ENCODE data around the gene KRTAP5-7.
"Not testable (repeated sequence)": the region's sequence is repeated elsewhere in the genome, so short reads cannot be mapped to it uniquely, and the experiment has no call there.

The KRTAP5-7 gene

DNA sequence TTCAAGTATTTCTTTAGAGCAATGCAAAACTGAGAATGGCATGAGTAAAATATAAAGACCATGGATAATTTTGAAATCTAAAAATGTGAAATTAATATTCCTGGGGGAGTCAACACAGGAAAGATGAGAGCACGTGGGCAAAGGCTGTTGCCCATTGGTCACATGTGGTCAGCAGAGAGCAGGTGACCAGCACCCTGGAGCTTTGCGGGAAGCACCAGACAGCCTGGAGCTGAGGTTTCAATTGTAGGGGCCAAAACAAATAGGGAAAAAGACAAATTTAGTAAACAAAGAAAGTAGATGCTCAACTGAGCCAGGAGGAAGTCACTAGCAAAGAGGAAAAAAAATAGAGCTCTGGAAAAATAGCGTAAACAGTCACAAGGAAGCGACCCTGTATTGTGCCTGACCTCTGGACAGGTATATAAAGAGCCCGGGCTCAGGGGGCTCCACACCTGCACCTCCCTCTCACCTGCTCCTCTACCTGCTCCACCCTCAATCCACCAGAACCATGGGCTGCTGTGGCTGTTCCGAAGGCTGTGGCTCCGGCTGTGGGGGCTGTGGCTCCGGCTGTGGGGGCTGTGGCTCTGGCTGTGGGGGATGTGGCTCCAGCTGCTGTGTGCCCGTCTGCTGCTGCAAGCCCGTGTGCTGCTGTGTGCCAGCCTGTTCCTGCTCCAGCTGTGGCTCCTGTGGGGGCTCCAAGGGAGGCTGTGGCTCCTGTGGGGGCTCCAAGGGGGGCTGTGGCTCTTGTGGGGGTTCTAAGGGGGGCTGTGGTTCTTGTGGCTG is at the start of gene KRTAP5-7:
Gene KRTAP5-7, plus strand, starts transcription at position 472 of the 780 bp plus-strand sequence. Its CDS starts 34 bp downstream, at position 506.
- DNase-seq (ENCODE audit: low read depth in 2 of 2, low spot score in 1 of 2), result not testable (repeated sequence)

GRCh38 chr11:71477641-71478527 is 49.2 kb upstream of the KRTAP5-7 start:
- no peak for DNase-seq (ENCODE audit: low read depth in 2 of 2, low spot score in 1 of 2)

- DNase-seq (ENCODE audit: low read depth in 2 of 2, low spot score in 1 of 2), result no peak
Measured at GRCh38 chr11:71478528-71478840, 48.6 kb upstream of the KRTAP5-7 start.

- no peak for DNase-seq (ENCODE audit: low read depth in 2 of 2, low spot score in 1 of 2)
Measured at GRCh38 chr11:71481101-71481960, 45.7 kb upstream of the KRTAP5-7 start.

DNA sequence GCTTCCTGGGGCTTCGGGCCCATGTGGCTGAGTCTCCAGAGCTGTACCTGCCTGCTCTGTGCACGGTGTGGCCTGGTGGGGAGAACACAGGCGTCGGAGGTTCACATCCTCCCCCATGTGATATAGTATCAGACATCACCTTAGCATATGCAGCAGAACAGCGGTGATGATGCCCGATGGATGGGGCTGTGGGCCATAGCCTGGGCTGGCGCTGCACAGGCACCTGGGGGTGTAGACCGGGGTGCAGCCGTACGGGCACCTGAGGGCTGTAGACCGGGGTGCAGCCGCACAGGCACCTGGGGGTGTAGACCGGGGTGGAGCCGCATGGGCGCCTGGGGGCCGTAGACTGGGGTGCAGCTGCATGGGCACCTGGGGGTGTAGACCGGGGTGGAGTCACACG is 44.9 kb upstream of the KRTAP5-7 start:
- no peak for DNase-seq (ENCODE audit: low read depth in 2 of 2, low spot score in 1 of 2)

GRCh38 chr11:71482746-71483364 is 44.2 kb upstream of the KRTAP5-7 start:
- no peak for DNase-seq (ENCODE audit: low read depth in 2 of 2, low spot score in 1 of 2)

DNA sequence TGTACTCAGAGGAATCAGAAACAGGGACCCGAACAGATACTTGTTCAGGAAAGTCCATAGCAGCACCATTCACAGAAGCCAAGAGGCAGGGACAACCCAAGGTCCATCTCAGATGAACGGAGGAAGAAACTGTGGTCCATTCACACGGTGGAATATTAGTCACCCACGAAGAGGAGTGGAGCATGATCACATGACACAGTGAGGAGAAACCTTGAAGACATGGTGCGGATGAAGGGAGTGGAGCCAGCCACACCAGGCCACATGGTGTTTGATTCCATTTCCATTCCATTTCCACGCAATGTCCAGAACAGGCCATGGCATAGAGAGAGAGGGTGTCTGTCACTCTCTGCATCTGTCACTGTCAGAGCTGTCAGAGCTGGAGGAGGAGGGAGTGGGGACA is 43.4 kb upstream of the KRTAP5-7 start:
- no peak for DNase-seq (ENCODE audit: low read depth in 2 of 2, low spot score in 1 of 2)

DNA sequence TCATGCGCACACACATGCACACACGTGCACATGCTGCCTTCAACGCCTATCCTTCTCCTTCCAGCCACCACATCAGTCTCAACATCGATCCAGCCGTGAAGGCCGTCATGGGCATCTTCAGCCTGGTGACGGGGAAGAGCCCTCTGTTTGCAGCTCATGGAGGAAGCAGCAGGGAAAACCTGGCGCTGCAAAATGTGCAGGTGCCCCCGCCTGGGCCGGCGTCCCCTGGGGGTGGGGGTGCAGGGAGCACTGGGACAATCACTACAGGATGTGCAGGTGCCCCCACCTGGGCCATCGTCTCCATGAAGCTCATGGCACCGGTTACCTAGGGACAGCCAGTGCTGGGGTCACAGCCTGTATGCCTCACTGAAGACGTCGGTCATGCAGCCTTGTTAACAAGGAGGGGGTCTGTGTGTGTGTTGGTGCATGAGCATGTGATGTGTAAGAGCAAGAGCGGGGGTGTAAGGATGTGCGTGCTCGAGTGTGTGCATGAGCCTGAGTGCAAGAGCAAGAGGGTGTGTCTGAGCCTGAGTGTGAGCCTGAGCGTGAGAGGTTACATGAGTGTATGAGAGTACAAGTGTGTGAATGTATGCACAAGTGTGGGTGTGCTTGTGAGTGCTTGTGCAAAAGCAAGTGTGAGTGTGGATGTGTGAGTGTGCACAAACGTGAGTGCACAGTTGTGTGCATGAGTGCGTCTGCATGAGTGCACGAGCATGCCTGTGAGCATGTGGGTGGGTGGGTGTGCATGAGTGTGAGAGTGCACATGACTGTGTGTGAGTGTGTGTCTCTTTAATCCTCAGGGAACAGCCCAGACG is 42.6 kb upstream of the KRTAP5-7 start:
- DNase-seq (ENCODE audit: low read depth in 2 of 2, low spot score in 1 of 2), result no peak

DNA sequence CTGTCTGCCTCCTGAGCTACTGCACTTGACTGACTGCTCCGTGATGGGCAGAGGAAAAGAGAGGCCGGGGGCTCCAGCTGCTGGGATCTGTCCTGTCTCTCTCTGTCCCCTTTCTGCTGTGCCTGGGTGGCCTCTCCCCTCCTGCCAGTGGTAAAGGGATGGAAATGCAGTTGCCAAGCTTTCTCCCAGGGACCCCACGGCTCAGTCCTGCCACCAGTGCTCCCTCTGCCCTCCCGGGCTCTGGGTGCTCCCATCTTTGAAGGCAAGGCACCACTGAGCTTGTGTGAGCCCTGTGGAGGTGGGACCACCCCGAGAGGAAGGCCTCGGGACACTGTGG is 42.0 kb upstream of the KRTAP5-7 start:
- no peak for DNase-seq (ENCODE audit: low read depth in 2 of 2, low spot score in 1 of 2)

DNA sequence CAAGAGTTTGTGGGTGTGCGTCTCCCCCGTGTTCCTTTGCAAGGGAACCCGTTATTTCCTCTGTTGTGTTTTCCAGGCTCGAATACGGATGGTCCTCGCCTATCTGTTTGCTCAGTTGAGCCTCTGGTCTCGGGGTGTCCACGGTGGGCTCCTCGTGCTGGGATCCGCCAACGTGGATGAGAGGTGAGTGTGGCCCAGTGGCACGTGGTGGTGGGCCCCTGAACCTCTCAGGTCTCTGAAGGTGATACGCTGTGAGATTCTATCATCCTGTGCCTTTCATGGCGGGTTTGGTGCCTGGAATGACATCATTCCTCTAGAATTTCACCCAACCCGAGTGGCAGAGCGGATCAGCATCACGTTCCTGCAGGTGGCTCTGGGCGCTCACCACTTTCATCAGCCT is 41.6 kb upstream of the KRTAP5-7 start:
- no peak for DNase-seq (ENCODE audit: low read depth in 2 of 2, low spot score in 1 of 2)

DNA sequence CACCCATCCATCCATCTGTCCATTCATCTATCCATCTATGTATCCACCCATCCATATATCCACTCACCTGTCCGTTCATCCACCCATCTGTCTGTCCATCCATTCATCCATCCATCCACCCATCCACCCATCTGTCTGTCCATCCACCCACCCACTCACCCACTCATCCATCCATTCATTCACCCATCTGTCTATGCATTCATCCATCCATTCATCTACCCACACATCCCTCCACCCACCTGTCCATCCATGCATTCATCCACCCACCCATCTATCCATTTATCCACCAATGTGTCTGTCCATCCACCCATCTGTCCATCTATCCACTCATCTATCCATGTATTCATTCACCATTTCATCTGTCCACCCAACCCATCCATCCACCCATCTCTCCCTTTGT is 40.7 kb upstream of the KRTAP5-7 start:
- DNase-seq (ENCODE audit: low read depth in 2 of 2, low spot score in 1 of 2), result no peak

DNA sequence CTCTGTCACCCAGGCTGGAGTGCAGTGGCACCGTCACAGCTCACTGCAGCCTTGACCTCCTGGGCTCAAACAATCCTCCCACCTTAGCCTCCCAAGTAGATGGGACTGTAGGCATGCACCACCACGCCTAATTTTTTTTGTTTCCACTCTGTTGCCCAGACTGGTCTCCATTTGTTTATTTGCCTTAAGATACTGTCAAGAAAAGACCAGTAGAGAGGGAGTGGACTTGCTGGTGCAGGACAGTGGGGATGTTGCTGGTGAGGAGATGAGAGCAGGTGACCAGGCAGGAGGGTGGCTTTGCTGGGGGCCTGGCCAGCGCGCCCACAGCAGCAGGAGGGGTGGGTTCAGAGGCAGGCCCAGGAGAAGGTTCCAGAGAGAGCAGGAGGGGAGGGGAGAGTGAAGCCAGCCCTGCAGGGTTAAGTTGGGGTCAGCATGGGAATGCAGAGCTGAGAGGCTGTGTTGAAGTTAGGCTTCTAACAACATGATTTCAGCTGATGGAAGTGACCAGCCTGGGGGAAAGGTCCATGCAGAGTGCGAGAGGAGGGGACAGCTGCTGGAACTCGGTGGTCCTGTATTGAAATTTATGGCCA is 38.3 kb upstream of the KRTAP5-7 start:
- no peak for DNase-seq (ENCODE audit: low read depth in 2 of 2, low spot score in 1 of 2)

DNA sequence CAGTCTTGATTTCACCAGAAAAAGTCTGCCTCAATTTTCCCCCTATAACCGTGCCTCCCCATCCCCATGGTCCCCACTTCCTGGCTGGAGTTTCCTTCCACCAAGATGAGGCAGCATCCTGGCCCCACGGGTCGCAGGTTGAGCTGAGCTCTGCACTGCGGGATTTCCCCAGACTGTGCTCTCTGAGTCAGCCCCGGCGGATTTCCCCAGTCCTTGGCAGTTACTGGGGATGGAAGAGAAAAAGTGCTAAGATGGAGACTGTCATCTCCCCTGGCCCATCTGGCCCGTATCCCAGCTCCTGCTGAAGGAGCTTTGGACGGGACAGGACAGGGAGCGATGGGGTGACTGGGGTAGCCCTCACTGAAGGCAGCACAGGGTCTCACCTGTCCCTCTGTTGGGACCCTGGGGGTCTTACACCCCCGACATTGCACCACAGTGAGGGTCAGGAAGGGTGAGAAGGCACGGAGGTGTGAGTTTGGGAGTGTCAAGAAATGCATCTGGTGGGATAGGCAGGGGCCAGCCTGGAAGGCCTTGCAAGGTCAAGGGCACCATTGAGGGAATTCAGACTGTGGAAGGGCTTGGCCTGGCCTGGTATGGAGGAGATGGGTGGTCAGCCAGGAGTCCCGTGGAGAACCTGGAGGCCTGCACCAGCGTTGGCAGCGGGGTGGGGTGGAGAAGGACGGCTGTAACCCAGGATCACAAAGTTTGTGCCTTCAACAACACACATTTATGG is 37.6 kb upstream of the KRTAP5-7 start:
- no peak for DNase-seq (ENCODE audit: low read depth in 2 of 2, low spot score in 1 of 2)

DNA sequence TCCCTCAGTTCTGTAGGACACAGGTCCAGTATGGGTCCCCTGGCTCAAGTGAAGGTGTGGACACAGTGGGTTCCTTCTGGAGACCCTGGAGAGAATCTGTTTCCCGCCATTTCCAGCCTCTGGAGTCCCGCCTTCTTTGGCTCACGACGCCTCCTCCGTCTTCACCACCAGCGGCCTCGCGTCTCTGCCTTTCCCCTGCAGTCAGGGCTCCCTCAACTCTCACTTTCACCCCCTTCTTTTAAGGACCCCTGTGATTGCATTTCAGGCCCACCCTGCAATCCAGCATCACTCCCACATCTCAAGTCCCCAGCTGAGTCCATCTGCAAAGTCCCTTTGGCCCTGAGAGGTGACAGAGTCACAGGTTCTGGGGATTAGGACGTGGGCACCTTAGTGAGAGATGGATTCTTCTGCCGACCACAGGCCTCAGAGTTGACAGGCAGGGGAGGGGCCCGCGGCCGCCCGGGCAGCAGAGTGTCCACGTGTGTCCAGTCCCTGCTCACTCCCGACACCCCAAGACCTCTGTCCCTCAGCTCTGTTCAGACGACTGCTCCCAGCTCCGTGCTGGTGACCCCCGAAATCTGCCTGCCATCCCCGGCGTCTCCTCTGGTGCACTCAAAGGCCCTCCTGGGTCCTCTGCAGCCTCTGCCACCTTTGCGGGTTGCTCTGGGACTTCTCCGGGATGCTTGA is 36.9 kb upstream of the KRTAP5-7 start:
- no peak for DNase-seq (ENCODE audit: low read depth in 2 of 2, low spot score in 1 of 2)

DNA sequence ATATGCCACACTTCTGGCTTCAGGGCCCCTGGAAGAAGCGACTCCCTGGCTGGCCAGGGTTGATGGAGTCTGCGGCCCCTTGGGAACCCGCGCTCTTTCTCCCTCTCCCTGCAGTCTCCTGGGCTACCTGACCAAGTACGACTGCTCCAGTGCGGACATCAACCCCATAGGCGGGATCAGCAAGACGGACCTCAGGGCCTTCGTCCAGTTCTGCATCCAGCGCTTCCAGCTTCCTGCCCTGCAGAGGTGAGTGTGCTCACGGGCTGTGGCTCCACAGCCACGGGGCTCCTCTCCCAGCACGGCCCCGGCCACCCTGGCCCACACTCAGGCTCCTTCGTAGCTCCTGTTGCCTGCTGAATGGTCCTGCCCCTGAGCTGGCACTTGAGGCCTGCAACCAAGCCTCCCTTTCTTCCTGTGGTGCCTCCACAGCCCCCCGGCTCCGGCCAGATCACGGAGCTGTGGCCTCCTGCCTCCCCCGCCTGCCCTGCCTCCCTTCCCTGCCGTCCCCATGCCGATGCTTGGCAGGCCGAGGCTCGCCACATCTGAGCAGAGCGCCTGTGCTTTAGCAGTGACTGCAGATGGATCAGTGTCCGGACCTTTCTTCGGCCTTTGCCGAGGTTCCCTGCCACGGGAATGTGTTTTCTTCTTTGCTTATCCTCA is 36.2 kb upstream of the KRTAP5-7 start:
- no peak for DNase-seq (ENCODE audit: low read depth in 2 of 2, low spot score in 1 of 2)

- DNase-seq (ENCODE audit: low read depth in 2 of 2, low spot score in 1 of 2), result no peak
Measured at GRCh38 chr11:71491531-71491930, 35.5 kb upstream of the KRTAP5-7 start.

DNA sequence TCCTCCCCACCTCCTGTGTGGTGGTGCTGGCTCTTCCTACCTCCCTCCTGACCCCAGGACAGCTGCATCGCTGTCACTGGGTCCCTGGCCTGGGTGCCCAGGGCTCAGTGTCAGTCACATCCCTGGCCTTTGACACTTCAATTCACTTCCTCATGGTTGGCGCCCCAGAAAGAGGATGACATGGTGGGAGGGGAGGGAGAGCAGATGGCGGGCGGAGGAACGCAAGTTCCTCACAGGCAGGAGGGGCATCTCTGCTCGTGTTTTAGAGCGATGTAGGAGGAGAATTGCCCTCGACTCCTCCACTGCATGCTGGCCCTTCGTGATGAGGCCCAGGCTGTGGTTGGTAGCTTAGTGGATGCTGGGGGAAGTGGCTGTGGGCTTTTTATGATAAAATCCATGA is 35.1 kb upstream of the KRTAP5-7 start:
- no peak for DNase-seq (ENCODE audit: low read depth in 2 of 2, low spot score in 1 of 2)

All from stimulated activated CD8-positive, alpha-beta memory T cell treated with anti-CD3 and anti-CD28 coated beads, Interleukin-4, amount 100 ng/mL, for 4 hours (primary cell).